ENCODE measurements around the gene EPN3.
A peak's percentile ranks its signal among the peaks of the same experiment; 100 is the strongest.

DNA sequence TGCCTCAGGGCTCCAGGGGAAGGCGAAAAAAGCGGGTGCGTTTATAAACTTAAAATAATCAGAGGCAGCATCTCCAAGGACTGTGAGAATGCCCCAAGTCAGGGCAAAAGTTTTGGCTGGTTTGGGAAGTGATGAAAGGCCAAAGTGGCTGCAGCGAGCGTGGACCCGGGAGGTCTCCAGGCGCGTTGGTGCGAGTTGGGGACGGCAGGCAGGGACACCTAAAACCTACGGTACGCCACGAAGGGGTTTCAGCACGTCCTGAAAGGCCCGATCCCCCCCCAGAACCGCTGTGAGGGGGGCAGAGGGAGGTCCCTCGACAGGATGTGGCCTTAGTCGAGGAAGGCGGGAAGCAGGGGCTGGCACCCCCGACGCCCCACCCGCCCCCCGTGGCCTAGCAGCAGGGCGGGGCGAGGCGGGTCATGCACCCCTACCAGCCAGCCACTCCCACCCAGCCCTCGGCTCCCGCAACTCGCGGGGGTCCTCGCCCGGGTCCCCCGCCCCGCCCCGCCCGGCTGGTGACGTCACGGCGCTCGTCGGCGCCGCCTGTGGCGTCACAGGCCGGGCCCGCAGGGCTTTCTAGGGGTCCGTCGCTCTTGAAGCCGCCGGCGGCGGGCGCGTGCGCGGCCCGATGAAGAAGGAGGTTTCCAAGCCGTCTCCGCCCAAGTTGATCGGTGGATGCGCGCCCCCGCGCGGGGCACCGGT, 24.5 kb upstream of the EPN3 start, which contains the start of gene MYCBPAP:
- TF ChIP-seq, protein P1, sequence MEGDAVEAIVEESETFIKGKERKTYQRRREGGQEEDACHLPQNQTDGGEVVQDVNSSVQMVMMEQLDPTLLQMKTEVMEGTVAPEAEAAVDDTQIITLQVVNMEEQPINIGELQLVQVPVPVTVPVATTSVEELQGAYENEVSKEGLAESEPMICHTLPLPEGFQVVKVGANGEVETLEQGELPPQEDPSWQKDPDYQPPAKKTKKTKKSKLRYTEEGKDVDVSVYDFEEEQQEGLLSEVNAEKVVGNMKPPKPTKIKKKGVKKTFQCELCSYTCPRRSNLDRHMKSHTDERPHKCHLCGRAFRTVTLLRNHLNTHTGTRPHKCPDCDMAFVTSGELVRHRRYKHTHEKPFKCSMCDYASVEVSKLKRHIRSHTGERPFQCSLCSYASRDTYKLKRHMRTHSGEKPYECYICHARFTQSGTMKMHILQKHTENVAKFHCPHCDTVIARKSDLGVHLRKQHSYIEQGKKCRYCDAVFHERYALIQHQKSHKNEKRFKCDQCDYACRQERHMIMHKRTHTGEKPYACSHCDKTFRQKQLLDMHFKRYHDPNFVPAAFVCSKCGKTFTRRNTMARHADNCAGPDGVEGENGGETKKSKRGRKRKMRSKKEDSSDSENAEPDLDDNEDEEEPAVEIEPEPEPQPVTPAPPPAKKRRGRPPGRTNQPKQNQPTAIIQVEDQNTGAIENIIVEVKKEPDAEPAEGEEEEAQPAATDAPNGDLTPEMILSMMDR (IDR thresholded peaks at IDR 0.05): no peak
- TF ChIP-seq EP300 (IDR thresholded peaks at IDR 0.05): no peak
- TF ChIP-seq POLR2AphosphoS5 (IDR thresholded peaks at IDR 0.05): peak; percentile 38 to 63 (median 49)
- TF ChIP-seq POLR2A (IDR thresholded peaks at IDR 0.05): no peak
